Hepatocyte (in vitro differentiated cells): ENCODE measurements around the gene CCDC188. TPM values are rescaled to one million over a fixed set of nuclear protein-coding genes. Genes with fewer than 3 reads are reported as not detected.

Experiments
- DNase-seq: peaks from one replicate; pipeline ENCODE4 v3.0.0-alpha.2; 2016; ENCODE audit warnings: low spot score
- H2AFZ ChIP-seq: fragments of 200-600 bp; sonication (generic); 2 replicates; pipeline ENCODE4 v1.6.0; 2016; ENCODE audit warnings: antibody characterized with exemption, mild to moderate bottlenecking
- H3K27ac ChIP-seq: fragments of 200-600 bp; sonication (generic); 2 replicates; pipeline ENCODE4 v1.5.1; 2016; ENCODE audit warnings: mild to moderate bottlenecking
- H3K27me3 ChIP-seq: fragments of 200-600 bp; sonication (generic); 2 replicates; pipeline ENCODE4 v1.6.1; 2016
- H3K36me3 ChIP-seq: fragments of 200-600 bp; sonication (generic); replicated peaks from 2 replicates; pipeline ENCODE4 v1.5.1; 2016; ENCODE audit warnings: low read depth; ENCODE audit not compliant: insufficient read depth
- H3K4me1 ChIP-seq: fragments of 200-600 bp; sonication (generic); 2 replicates; pipeline ENCODE4 v1.5.1; 2016; ENCODE audit warnings: mild to moderate bottlenecking, moderate library complexity; ENCODE audit not compliant: insufficient read depth
- H3K4me2 ChIP-seq: fragments of 200-600 bp; sonication (generic); 2 replicates; pipeline ENCODE4 v1.6.0; 2016
- H3K4me3 ChIP-seq: fragments of 200-600 bp; sonication (generic); 2 replicates; pipeline ENCODE4 v1.5.1; 2016; ENCODE audit warnings: mild to moderate bottlenecking
- H3K79me2 ChIP-seq: fragments of 200-600 bp; sonication (generic); 2 replicates; pipeline ENCODE4 v1.6.0; 2017; ENCODE audit warnings: mild to moderate bottlenecking
- H3K9me2 ChIP-seq: fragments of 200-600 bp; sonication (generic); replicated peaks from 2 replicates; pipeline ENCODE4 v1.6.0; 2017; ENCODE audit warnings: mild to moderate bottlenecking; ENCODE audit not compliant: insufficient read depth
- H3K9me3 ChIP-seq: fragments of 200-600 bp; sonication (generic); 2 replicates; pipeline ENCODE4 v1.5.1; 2016; ENCODE audit warnings: low read depth, mild to moderate bottlenecking
- H4K20me1 ChIP-seq: fragments of 200-600 bp; sonication (generic); 2 replicates; pipeline ENCODE4 v1.6.0; 2016; ENCODE audit warnings: mild to moderate bottlenecking; ENCODE audit not compliant: insufficient read depth, poor library complexity, severe bottlenecking
- EZH2 ChIP-seq: fragments of 200-600 bp; sonication (generic); IDR thresholded peaks from 2 replicates; pipeline ENCODE4 v1.6.1; 2016; ENCODE audit warnings: antibody characterized with exemption, mild to moderate bottlenecking, borderline replicate concordance
- EZH2phosphoT487 ChIP-seq: fragments of 200-600 bp; sonication (generic); IDR thresholded peaks from one replicate; pipeline ENCODE4 v1.6.1; 2018; ENCODE audit warnings: antibody characterized with exemption, mild to moderate bottlenecking, low read depth, moderate library complexity; ENCODE audit not compliant: unreplicated experiment, severe bottlenecking
- WGBS: methylation state at CpG from one replicate; pipeline ENCODE4 v1.1.6; 2016; ENCODE audit warnings: low lambda C conversion rate; ENCODE audit errors: missing lambda C conversion rate; 5-methylcytosine and 5-hydroxymethylcytosine counted together
- polyA plus RNA-seq: library from polyadenylated mRNA; unstranded; fragments of >200 nt; fragmentation: Nextera tagmentation; extraction: Ambion mirVana; gene quantifications from 2 replicates; pipeline ENCODE4 v1.2.1, GENCODE V29; 2016
- total RNA-seq: library from RNA; depleted of rRNA; stranded (reverse); fragments of >200 nt; gene quantifications from 2 replicates; pipeline ENCODE4 v1.2.3, GENCODE V29; 2014
- TF ChIP-seq, protein P1 (sequence below): fragments of 200-600 bp; sonication (generic); IDR thresholded peaks from 2 replicates; pipeline ENCODE4 v1.5.1; 2016; ENCODE audit warnings: antibody characterized with exemption, mild to moderate bottlenecking; ENCODE audit not compliant: poor library complexity

Gene CCDC188
- total and polyA plus RNA-seq, 2 experiments from 2014 or later, result not detected

- H3K27me3 ChIP-seq, result no peaks in the 10 kb centered on the region
- no peaks in the 10 kb centered on the region for H4K20me1 ChIP-seq
- TF ChIP-seq EZH2phosphoT487 (no peak), EZH2 (no peak)
- TF ChIP-seq, protein P1, sequence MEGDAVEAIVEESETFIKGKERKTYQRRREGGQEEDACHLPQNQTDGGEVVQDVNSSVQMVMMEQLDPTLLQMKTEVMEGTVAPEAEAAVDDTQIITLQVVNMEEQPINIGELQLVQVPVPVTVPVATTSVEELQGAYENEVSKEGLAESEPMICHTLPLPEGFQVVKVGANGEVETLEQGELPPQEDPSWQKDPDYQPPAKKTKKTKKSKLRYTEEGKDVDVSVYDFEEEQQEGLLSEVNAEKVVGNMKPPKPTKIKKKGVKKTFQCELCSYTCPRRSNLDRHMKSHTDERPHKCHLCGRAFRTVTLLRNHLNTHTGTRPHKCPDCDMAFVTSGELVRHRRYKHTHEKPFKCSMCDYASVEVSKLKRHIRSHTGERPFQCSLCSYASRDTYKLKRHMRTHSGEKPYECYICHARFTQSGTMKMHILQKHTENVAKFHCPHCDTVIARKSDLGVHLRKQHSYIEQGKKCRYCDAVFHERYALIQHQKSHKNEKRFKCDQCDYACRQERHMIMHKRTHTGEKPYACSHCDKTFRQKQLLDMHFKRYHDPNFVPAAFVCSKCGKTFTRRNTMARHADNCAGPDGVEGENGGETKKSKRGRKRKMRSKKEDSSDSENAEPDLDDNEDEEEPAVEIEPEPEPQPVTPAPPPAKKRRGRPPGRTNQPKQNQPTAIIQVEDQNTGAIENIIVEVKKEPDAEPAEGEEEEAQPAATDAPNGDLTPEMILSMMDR, result no peak
- H3K4me1 ChIP-seq, result no peaks in the 10 kb centered on the region
- 81% methylated on average over 14 of the region's 15 CpGs for WGBS
- H3K4me2 ChIP-seq, result no peak overlapping the region
- H3K9me2 ChIP-seq, result no peaks in the 10 kb centered on the region
- H3K4me3 ChIP-seq, result no peak overlapping the region
- no peak overlapping the region for H2AFZ ChIP-seq
- no peaks in the 10 kb centered on the region for H3K79me2 ChIP-seq
- no peaks in the 10 kb centered on the region for H3K9me3 ChIP-seq
- no peak for DNase-seq
- no peaks in the 10 kb centered on the region for H3K36me3 ChIP-seq
- no peak overlapping the region for H3K27ac ChIP-seq
Measured at GRCh38 chr22:20157430-20158183, 6.8 kb upstream of the CCDC188 start.

DNA sequence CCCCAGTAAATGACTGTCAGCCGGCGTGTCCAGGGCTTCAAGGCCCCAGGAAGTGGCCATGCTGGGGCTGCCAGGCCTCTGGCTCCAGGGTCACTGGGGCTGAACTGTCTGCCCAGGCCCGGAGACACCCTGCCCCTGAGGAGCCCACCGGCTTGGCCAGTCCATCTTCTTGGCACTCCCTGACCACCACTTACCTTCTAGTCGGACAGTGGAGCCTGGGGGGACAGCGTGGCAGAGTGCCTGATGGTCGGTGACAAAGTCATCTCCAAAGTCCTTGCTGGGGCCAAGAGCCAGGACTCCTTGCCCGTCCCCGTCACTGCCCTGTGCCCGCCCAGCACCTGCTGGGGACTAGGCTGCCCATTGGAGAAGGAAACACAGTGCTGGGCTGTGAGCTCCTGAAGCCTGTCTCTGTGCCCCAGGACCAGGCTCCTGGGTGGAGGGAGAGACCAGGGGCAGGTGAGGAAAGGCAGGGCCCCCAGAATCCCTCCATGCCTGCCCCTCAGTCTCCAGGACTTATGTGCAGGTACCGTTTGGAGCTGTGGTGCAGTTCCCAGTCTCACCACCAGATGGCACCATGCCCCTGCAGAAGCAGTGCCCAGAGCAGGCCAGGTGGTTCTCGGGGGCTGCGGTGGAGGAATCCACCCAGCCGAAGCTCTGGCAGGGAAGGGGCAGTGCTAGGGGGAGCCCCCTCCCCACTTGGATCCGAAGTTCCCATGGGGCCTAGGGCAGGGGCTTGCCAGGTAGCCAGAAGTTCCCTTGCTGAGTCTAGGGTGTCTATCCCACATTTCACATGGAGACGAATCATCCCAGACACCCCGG lies 6.0 kb upstream of the CCDC188 start:
- H3K36me3 ChIP-seq, result no peaks in the 10 kb centered on the region

GRCh38 chr22:20156042-20156389 lies 5.2 kb upstream of the CCDC188 start:
- Histone ChIP-seq H3K27me3 (no peaks in the 10 kb centered on the region), H3K4me2 (no peak overlapping the region), H3K27ac (no peak overlapping the region), H3K9me3 (no peaks in the 10 kb centered on the region), H2AFZ (no peak overlapping the region), H3K4me3 (no peak overlapping the region), H4K20me1 (no peaks in the 10 kb centered on the region), H3K79me2 (no peaks in the 10 kb centered on the region), H3K9me2 (no peaks in the 10 kb centered on the region), H3K4me1 (no peaks in the 10 kb centered on the region), H3K36me3 (no peaks in the 10 kb centered on the region)
- 71% methylated on average over 7 of the region's 7 CpGs for WGBS
- DNase-seq, result no peak
- TF ChIP-seq, protein P1, result no peak
- TF ChIP-seq EZH2phosphoT487 (no peak), EZH2 (no peak)

More for the DNA sequence above, 6.0 kb upstream of the CCDC188 start:
- Histone ChIP-seq H3K27me3 (no peaks in the 10 kb centered on the region), H3K79me2 (no peaks in the 10 kb centered on the region), H2AFZ (no peak overlapping the region), H3K9me3 (no peaks in the 10 kb centered on the region), H3K4me1 (no peaks in the 10 kb centered on the region), H3K4me3 (no peak overlapping the region), H3K9me2 (no peaks in the 10 kb centered on the region), H4K20me1 (no peaks in the 10 kb centered on the region), H3K4me2 (no peak overlapping the region), H3K27ac (no peak overlapping the region)
- DNase-seq, result peak; percentile 90
- WGBS, result 54% methylated on average over 17 of the region's 17 CpGs
- TF ChIP-seq, protein P1, result peak; percentile 97
- no peak for TF ChIP-seq EZH2phosphoT487
